Thoracic aorta (tissue), 2 donors: ENCODE measurements around the gene COA6. TPM values are rescaled to one million over a fixed set of nuclear protein-coding genes. Genes with fewer than 3 reads are reported as not detected.

ENCODE experiments used
- ATAC-seq: fragments of 150-250 bp; one replicate; pipeline ENCODE4 v1.8.0; 2017; ENCODE audit warnings: low read depth; ENCODE audit not compliant: insufficient number of reproducible peaks, low FRiP score
- DNase-seq: peaks from one replicate; pipeline ENCODE4 v3.0.0-alpha.2; 2020; ENCODE audit warnings: low spot score
- H3K27ac ChIP-seq, 2 donors: fragments of 200-600 bp; sonication (generic); 1 replicate in 1 of 2; 2 replicates in 1 of 2; pipeline ENCODE4 v1.5.1; 2016; ENCODE audit warnings: mild to moderate bottlenecking in 2 of 2, moderate library complexity in 2 of 2
- H3K27me3 ChIP-seq: fragments of 200-600 bp; sonication (generic); replicated peaks from 2 replicates; pipeline ENCODE4 v1.6.0; 2016; ENCODE audit warnings: mild to moderate bottlenecking; ENCODE audit not compliant: insufficient read depth
- H3K36me3 ChIP-seq: fragments of 200-600 bp; sonication (generic); one replicate; pipeline ENCODE4 v1.5.1; 2016
- H3K4me1 ChIP-seq, 2 donors: fragments of 200-600 bp; sonication (generic); 1 replicate in 1 of 2; 2 replicates in 1 of 2; pipeline versions ENCODE4 v1.5.1 to v1.6.0; 2016; ENCODE audit warnings: low read depth in 2 of 2, mild to moderate bottlenecking in 1 of 2; ENCODE audit not compliant: control insufficient read depth in 1 of 2
- H3K4me3 ChIP-seq: fragments of 200-600 bp; sonication (generic); 2 replicates; pipeline ENCODE4 v1.5.1; 2016; ENCODE audit warnings: mild to moderate bottlenecking
- H3K9me3 ChIP-seq: fragments of 200-600 bp; sonication (generic); 2 replicates; pipeline ENCODE4 v1.5.1; 2016
- total RNA-seq, 2 donors: library from RNA; depleted of rRNA; stranded (reverse); fragments of >200 nt; gene quantifications; one replicate each; pipeline versions ENCODE4 v1.1.0 to v1.2.3, GENCODE V29; 2016
- TF ChIP-seq, protein P1 (sequence below): fragments of 200-600 bp; sonication (generic); IDR thresholded peaks from one replicate; pipeline ENCODE4 v1.5.1; 2019; ENCODE audit warnings: antibody characterized with exemption

COA6 gene
- total RNA-seq, 2 donors from 2014 or later = 3.4 TPM; not detected in 1

DNA sequence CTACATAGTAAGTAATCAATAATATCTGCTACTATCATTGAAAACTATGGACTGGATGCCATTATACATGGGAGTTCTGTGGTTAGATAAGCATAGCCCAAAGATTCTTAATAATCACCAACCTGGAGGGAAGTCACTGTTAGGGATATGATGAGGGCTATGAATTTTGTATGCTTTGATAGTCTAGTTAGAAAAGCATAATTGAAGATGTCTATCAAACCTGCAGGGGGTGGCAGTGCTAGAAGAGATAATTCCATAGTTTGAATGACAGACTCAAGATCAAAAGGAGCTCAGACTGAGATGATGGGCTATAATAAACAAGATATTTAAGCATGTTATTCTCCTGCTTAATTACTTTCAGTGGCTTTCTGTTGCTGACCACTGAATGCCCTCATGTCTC lies 15.4 kb upstream of the COA6 start:
- TF ChIP-seq, protein P1, sequence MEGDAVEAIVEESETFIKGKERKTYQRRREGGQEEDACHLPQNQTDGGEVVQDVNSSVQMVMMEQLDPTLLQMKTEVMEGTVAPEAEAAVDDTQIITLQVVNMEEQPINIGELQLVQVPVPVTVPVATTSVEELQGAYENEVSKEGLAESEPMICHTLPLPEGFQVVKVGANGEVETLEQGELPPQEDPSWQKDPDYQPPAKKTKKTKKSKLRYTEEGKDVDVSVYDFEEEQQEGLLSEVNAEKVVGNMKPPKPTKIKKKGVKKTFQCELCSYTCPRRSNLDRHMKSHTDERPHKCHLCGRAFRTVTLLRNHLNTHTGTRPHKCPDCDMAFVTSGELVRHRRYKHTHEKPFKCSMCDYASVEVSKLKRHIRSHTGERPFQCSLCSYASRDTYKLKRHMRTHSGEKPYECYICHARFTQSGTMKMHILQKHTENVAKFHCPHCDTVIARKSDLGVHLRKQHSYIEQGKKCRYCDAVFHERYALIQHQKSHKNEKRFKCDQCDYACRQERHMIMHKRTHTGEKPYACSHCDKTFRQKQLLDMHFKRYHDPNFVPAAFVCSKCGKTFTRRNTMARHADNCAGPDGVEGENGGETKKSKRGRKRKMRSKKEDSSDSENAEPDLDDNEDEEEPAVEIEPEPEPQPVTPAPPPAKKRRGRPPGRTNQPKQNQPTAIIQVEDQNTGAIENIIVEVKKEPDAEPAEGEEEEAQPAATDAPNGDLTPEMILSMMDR = no peak
- no peak for ATAC-seq

DNA sequence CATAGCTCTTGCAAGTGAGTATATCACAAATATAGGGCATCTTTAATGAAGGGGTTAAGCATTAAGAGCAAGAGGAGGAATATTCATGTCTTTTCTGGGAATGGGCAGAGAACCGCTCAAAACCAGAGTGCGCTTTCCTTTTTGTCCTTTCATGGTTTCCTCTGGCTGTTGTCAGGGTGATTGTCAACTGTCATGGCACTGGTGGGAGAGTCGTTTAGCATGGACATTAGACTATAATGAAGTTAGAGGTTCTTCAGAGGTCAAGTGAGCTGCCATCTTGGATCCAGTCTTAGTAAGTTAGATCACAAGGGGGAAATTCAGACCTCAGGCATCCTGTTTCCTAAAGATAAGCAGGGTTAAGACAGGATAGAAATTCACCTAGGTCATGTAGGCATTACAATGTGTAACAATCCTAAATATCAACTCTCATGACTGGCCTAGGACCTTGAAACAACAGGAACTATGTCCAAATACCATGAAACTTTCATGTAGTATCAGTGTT lies 12.1 kb upstream of the COA6 start:
- Histone ChIP-seq H3K27ac (no peak overlapping the region), H3K4me3 (no peak overlapping the region), H3K36me3 (no peaks in the 10 kb centered on the region), H3K4me1 (no peaks in the 10 kb centered on the region), H3K9me3 (no peaks in the 10 kb centered on the region), H3K27me3 (no peaks in the 10 kb centered on the region)
- TF ChIP-seq, protein P1 = no peak
- DNase-seq (no peak), ATAC-seq (no peak)

More for the DNA sequence above, 15.4 kb upstream of the COA6 start:
- Histone ChIP-seq H3K36me3 (no peaks in the 10 kb centered on the region), H3K4me1 (no peaks in the 10 kb centered on the region), H3K27me3 (no peaks in the 10 kb centered on the region), H3K9me3 (no peaks in the 10 kb centered on the region), H3K4me3 (no peak overlapping the region), H3K27ac (no peak overlapping the region)
- no peak for DNase-seq

- DNase-seq (no peak), ATAC-seq (no peak)
- no peaks in the 10 kb centered on the region for H3K9me3 ChIP-seq
- no peak overlapping the region for H3K4me3 ChIP-seq
- H3K4me1 ChIP-seq = no peaks in the 10 kb centered on the region
- H3K27me3 ChIP-seq = no peaks in the 10 kb centered on the region
- H3K27ac ChIP-seq = no peak overlapping the region
- TF ChIP-seq, protein P1 = no peak
- H3K36me3 ChIP-seq = no peaks in the 10 kb centered on the region
Observed at GRCh38 chr1:234362558-234362957, 10.7 kb upstream of the COA6 start.

GRCh38 chr1:234368320-234369032 lies 4.8 kb upstream of the COA6 start:
- no peak overlapping the region for H3K4me3 ChIP-seq
- ATAC-seq (no peak), DNase-seq (no peak)
- no peaks in the 10 kb centered on the region for H3K9me3 ChIP-seq
- H3K36me3 ChIP-seq = no peaks in the 10 kb centered on the region
- no peak overlapping the region for H3K27ac ChIP-seq
- H3K4me1 ChIP-seq = peaks cover 6 to 8% of the 10 kb centered on the region in 2 donors
- TF ChIP-seq, protein P1 = no peak
- no peaks in the 10 kb centered on the region for H3K27me3 ChIP-seq

DNA sequence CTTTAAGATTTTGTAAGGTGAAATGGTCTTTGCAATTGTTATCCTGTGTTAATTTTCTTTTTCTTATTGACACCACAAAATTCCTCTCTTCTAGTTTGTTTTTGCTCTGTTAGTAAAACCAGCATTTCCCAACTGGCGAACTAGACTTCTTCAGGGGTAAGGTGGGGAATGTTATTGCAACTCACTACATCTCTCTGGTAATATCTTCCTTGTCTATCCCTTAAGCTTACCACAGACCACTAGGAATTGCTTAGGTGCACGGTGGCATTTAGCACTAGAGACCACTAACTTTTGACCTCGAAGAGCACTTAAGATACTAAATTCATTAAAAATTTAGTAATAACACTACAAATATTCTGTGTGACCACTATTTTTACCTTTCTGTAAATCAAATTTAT lies 4.2 kb upstream of the COA6 start:
- Histone ChIP-seq H3K36me3 (no peaks in the 10 kb centered on the region), H3K27ac (no peak overlapping the region), H3K9me3 (no peaks in the 10 kb centered on the region), H3K27me3 (no peaks in the 10 kb centered on the region), H3K4me1 (peaks cover 6 to 10% of the 10 kb centered on the region in 2 donors), H3K4me3 (no peak overlapping the region)
- DNase-seq = no peak
- TF ChIP-seq, protein P1 = no peak
- ATAC-seq = no peak
